SK-N-SH (cell line): ENCODE data around the gene MICAL2.

Experiments
- EZH2phosphoT487 ChIP-seq: fragments of 200-600 bp; sonication (generic); IDR thresholded peaks from 2 replicates; pipeline ENCODE4 v1.6.1; 2017; ENCODE audit warnings: low read depth, mixed run types, mild to moderate bottlenecking, antibody characterized with exemption, moderate library complexity, borderline replicate concordance
- FOXJ3 ChIP-seq: sonication (generic); formaldehyde crosslinking; IDR thresholded peaks from 2 replicates; pipeline ENCODE4 v1.5.1; 2020; ENCODE audit warnings: mild to moderate bottlenecking, missing genetic modification reagents
- NFIC ChIP-seq: IDR thresholded peaks from 2 replicates; pipeline ENCODE4 v1.4.0; 2012; ENCODE audit warnings: borderline replicate concordance
- RFX5 ChIP-seq: IDR thresholded peaks from 2 replicates; pipeline ENCODE4 v1.6.1; 2012; ENCODE audit warnings: mild to moderate bottlenecking, improper control_type of control experiment, low read length
- TF ChIP-seq, protein P1 (sequence below): fragments of 200-600 bp; sonication (generic); IDR thresholded peaks from 2 replicates; pipeline ENCODE4 v1.6.1; 2017; ENCODE audit warnings: antibody characterized with exemption, mild to moderate bottlenecking, moderate library complexity
- TF ChIP-seq, protein P2 (sequence below): fragments of 150-350 bp; IDR thresholded peaks from 2 replicates; pipeline ENCODE4 v1.6.1; 2017; ENCODE audit warnings: antibody characterized with exemption, low read length, low read depth, borderline replicate concordance

DNA sequence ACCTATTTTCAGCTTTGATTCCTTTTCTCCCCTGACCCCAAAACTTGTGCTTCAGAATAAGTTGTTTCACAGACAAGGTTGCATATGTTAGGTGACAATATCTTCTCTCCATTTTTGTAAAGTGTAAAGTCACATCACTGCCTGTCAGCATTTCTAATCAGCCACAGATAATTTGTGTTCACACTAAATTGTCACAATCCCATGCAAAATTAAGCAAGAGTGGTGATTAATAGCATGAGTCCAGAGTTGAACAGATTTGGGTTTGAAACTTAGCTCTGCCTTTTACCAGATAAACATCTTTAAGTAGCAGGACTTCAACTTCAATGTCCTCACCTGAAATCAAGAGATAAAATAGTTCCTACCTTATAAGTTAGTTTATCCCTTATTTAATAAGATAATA is 80.1 kb downstream of the MICAL2 start:
- TF ChIP-seq FOXJ3 (CRISPR knock-in tag) (no peak), EZH2phosphoT487 (no peak), NFIC (no peak), RFX5 (no peak)
- TF ChIP-seq, protein P1, sequence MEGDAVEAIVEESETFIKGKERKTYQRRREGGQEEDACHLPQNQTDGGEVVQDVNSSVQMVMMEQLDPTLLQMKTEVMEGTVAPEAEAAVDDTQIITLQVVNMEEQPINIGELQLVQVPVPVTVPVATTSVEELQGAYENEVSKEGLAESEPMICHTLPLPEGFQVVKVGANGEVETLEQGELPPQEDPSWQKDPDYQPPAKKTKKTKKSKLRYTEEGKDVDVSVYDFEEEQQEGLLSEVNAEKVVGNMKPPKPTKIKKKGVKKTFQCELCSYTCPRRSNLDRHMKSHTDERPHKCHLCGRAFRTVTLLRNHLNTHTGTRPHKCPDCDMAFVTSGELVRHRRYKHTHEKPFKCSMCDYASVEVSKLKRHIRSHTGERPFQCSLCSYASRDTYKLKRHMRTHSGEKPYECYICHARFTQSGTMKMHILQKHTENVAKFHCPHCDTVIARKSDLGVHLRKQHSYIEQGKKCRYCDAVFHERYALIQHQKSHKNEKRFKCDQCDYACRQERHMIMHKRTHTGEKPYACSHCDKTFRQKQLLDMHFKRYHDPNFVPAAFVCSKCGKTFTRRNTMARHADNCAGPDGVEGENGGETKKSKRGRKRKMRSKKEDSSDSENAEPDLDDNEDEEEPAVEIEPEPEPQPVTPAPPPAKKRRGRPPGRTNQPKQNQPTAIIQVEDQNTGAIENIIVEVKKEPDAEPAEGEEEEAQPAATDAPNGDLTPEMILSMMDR = no peak
- TF ChIP-seq, protein P2, sequence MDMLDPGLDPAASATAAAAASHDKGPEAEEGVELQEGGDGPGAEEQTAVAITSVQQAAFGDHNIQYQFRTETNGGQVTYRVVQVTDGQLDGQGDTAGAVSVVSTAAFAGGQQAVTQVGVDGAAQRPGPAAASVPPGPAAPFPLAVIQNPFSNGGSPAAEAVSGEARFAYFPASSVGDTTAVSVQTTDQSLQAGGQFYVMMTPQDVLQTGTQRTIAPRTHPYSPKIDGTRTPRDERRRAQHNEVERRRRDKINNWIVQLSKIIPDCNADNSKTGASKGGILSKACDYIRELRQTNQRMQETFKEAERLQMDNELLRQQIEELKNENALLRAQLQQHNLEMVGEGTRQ = no peak
